NCI-H2081 (cell line): Measurements from ENCODE around the gene LRSAM1.

Experiments used
- DNase-seq, 2 experiments: peaks; one replicate each; lab custom pipeline; 2025; lab: John Stamatoyannopoulos, UW

Gene LRSAM1

GRCh38 chr9:127534250-127534906 is 83.1 kb downstream of the LRSAM1 start:
- no peak for DNase-seq

DNA sequence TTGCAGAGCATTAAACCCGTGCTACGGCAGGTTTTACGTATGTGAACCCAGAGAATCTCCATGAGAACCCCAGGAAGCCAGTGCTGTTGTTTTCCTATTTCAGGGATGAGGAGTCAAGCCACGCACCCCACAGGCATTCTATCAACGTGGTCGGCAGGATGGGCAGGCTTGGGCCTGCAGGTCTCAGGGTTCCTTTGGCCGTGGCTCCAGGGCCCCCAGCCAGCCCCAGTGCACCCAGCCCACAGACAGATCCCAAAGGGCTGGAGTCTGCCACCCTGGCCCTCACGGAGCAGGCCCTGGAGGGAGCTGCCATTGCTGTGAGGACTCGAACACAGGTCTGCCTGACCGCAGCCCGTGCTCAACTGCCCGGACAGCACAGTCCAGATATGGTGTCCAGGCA is 83.6 kb downstream of the LRSAM1 start:
- no peak for DNase-seq

- DNase-seq = no peak
These were observed 84.1 kb downstream of the LRSAM1 start for GRCh38 chr9:127535396-127535795.

DNA sequence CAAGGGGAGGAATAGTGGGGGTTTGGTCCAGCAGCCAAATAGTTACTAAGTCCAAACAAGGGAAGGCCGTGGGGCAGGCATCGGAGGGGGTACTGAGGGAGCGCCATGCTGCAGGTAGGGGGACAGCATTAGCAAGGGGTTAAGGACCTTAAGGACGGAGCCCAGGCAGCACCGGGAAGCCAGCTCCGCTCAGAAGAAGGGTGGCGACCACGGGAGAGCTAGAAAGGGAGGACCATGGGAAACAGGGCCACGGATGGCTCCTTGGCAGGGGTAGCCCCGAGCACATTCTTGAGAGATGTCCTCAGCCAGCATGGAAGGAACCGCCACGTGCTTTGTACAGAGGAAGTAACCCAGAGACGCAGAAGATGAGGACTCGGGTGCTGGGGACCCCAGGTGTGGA is 84.5 kb downstream of the LRSAM1 start:
- no peak for DNase-seq

DNA sequence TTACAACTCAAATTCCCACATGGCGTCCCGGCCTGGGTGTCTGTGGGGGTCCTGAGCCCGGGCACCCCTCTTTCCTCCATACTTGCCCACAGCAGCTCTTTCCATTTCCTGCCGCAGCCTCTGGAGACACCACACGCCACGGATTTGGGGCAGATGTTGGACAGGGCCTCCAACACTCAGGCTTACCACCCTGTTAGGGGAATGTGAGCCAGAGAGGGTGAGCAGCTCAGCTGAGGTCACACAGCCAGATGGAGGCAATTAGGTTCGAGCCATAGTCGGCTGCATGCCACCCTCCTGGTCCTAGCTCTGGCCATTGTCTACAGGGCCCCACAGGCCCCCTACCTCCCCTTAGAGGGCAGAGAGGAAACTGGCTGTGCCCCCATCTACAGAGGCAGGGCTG is 85.2 kb downstream of the LRSAM1 start:
- DNase-seq = no peak

GRCh38 chr9:127537014-127537413 is 85.7 kb downstream of the LRSAM1 start:
- no peak for DNase-seq

DNA sequence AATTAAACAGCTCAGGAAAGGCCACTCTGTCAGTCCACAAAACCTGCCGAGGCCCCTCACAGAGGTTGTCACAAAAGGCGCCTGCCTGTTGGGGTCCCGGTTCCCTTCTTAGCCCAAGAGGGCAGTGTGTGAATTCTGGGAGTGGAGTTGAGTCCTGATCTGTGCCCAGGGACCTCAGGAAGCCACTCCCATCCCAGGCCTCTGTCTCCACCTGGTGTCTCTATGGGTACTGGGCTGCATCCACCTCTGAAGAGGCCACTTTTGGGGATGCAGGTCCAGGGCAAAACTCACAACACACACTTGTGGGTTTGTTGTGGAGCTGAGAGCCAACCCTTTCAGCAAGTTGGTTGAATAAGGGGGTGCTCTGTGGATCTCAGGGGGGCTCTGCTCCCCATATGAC is 86.5 kb downstream of the LRSAM1 start:
- DNase-seq = no peak

DNA sequence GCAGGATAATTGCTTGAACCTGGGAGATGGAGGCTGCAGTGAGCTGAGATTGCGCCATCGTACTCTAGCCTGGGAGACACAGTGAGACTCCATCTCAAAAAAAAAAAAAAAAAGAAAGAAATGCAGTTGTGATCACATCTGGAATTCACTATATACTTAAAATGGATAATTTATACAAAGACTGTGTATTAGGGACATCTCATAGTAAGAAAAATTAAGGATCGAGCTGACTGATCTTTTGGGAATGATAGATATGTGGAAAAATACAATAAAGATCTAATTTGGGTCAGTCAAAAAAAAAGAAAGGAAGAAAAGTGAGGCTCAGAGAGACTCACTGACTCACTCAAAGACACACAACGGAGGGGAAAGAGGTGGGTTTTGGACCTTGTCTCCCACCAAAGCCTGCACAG is 87.5 kb downstream of the LRSAM1 start:
- no peak for DNase-seq

DNA sequence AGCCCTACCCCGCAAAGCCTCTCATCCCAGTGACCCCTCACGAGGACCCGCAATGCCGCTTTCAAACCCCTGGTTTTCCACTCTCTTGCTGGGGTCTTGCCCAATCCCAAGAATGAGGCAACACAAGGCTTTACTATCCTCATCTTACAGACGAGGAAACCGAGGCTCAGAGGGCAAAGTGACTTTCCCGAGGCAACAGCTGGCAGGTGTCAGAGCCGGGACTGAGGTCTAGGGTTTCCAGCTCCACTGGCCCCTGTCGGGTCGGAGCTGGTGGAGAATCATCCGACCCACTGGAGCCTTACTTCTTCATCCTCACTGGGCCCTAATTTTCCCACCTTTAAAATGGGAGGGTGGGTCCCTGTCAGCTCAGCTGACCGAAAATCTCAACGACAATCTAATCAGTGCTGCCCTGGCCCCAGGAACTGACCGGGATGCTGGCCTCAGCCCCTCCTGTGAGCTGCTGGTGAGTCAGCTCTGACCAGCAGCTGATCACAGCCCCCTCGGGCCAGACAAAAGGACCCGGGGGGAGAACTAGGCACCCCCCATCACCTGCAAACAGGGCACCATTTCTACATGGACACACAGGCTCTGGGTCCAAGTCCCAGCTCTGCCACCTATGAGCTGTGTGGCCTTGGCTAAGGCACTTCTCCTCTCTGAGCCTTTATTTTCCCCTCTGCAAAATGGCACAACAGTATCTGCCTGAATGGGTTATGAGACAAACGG is 88.1 kb downstream of the LRSAM1 start:
- DNase-seq = no peak

DNA sequence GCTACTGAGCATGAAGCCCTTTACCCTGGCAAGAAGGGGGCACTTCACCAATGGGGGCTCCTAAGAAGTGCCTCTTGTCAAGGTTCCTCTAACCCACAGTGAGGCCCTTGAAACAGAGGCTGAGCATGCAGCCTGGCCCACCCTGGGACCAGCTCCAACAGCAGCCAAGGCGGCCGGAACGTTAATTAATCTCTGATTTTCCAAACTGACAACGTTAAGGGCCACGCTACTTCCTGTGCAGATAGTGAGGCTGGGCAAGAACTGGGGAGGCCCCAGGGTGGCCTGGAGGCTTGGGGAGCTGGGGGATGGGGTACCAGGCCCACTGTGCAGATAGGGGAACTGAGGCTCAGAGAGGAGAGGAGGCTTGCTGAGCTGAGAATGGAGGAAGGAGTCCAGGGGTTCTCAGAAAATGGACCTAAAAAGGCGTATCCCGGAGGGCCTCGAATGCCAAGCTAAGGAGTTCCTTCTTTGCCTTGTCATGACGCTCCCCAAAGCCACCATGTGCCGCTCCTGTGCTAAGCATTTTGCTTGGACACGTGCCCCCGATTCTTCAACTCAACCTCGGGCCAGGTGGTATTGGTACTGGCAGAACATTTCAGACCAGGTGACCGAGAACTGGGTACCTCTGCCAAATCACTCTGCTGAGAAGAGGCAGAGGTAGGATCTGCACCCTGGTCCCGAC is 88.8 kb downstream of the LRSAM1 start:
- DNase-seq = no peak

DNA sequence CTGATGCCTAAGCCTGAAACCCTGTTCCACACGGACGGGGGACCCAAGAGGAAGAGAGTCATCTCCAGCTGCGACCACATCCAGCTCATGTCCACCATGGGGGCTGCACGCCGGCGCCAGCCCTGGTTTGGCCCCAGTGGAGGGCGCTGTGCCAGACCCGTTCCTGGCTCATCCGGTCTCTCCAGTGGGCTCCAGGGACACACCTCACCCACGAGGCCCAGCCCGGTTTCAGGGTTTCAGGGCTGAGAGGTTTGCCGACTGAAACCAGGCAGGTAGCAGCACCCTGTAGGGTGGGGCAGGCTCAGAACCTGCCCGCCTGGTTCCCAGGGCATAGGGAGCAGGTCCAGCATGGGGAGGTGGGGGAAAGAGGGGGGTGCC is 89.3 kb downstream of the LRSAM1 start:
- no peak for DNase-seq

DNA sequence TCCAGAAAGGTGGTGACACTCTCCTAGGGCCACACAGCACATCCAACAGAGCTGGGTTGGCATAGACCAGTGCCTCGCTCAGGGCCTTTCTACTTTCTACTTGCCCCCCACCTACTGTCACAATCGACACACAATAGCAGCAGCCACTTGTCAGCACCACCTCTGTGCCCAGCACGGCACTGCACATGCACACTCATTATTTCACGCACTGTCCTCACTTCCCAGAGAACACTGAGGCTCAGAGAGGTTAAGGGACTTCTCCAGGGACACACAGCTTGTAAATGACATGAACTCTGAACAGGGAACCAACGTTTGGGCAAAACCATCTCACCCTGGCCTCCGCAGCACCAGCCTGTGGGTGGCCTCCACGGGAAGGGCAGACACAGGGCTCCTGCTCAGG is 89.9 kb downstream of the LRSAM1 start:
- DNase-seq = no peak

GRCh38 chr9:127541865-127542264 is 90.6 kb downstream of the LRSAM1 start:
- no peak for DNase-seq

GRCh38 chr9:127543221-127543620 is 91.9 kb downstream of the LRSAM1 start:
- DNase-seq = no peak

GRCh38 chr9:127543973-127544533 is 92.7 kb downstream of the LRSAM1 start:
- no peak for DNase-seq

DNA sequence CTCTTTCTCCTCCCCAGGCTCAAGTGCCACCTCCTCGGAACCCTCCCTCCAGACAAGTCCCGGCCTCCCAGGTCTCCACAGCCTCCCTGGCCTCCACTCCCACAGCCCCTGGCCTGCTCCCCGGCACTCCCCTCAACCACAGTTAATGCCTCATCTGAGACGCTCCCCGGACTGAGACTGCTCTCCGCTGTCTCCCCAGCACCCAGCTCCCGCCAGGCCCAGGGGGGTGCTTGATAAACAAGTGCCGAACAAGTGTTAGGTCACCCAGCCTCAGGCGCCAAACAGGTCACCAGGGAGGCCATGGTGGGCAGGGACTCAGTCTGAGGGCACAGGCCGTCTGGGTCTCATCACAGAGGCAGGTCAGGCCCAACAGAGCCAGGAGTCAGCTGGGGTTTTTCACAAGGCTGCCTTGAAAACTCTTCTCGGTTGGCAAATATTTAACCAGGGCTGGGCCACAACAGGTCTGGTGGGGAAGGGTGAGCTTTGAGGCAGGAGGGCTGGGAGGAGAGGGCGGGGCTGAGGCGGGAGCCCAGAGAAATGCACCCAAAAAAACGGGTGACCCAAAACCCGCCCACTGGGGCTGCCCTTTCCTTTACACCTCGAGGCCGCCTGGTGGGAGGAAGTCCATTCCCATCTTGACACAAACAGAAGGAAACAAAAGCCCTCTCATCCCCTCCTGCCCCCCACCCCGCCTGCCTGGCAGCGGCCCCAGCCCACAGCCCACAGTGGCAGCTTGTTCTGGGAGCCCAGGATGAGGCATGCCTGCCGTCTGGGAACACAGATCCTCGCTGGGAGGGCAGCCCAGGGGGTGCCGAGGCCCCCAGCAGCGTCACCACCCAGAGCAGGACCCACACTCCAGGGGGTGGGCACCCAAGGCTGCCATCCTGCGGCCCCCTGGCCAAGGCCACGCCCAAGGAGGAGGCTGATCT is 94.2 kb downstream of the LRSAM1 start:
- DNase-seq = peak; percentile 60 to 72

- no peak for DNase-seq
These were observed 95.0 kb downstream of the LRSAM1 start for GRCh38 chr9:127546125-127546832.

DNA sequence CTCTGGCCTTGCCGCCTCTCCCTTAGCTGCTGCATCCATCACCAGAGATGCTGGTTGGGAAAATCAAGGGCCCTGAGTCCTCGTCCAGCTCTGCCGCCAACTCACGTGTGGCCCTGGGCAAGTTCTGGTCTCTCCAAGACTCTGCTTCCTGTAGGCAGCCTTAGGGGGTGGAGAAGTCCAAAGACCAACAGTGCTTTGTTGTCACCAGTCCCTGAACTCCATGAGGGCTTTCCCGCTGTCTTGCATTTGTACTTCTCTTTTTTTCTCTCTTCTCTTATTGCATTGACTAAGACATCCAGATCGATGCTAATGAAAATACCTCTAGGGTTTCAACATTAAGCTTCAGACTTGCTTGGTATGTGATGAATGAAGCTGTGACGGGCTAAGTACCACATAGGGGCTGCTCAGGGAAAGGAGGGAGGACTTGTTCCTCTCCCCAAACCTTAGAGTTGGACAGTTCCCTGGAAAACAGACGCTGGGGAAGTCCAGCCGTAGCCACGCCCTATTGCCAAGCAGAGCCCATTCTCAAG is 97.1 kb downstream of the LRSAM1 start:
- DNase-seq = no peak

DNA sequence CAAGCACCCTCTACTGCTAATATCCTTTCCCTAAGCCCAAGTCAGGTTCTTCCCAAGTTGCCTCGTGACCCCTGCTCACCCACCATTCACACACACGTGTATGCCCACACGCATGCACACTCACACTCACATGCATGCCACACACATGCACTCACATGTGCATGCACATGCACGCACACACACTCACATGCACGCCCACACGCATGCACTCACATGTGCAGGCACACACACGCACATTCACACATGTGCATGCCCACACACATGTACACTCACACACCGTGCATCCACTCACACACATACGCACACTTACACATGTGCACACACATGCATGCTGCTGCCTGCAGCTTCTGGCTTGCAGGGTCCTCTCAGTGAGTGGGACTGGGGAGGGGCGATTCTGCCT is 97.9 kb downstream of the LRSAM1 start:
- no peak for DNase-seq

DNA sequence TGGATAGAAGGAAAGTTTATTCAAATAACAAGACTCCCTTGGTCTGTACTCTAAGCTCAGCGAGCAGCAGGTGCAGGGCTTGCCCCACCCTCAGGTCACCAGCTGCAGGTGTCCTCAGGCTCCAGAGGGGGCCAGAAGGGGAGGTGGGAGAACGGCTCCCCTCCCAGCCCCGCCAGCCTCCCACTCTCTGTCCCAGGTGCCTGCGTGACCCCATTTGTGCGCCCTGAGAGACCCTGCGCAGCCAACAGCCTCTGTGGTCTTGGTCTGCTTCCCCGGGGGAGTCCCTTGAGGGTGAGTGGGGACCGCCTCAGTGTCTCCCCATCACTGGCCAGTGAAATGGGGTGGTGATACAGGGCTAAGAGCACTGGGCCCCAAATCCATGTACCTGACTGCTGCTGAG is 98.4 kb downstream of the LRSAM1 start:
- DNase-seq = no peak

DNA sequence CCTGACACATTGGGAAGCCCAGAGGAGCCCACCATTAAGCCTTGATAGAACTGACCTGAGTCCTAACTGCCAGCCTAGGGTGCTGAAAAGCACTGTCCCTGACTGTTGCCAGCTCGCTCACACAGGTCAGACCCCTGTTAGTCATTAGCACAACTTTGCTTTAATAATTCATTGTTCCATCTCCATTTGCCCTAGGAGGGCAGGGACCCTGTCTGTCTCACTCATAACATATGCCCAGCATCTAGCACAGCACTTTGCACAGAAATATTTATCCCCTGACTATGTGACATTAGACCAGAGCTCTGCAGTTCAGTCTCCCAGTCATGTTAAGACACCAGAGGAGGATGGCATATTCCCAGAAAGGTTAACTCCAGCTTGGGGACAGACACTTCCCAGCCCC is 99.0 kb downstream of the LRSAM1 start:
- DNase-seq = no peak
